Right lobe of liver (tissue), 6 donors: ENCODE data around the gene FRY. TPM values are rescaled to one million over a fixed set of nuclear protein-coding genes. Genes with fewer than 3 reads are reported as not detected.
A peak's percentile ranks its signal among the peaks of the same experiment; 100 is the strongest.

Experiments
- ATAC-seq, 4 donors: fragments of 200-7000 bp; cut with Tn5 transposase; one replicate each; pipeline ENCODE4 v1.9.1; 2020; ENCODE audit warnings: mild to moderate bottlenecking in 4 of 4, moderate library complexity in 4 of 4
- DNase-seq, 3 donors: peaks; one replicate each; pipeline ENCODE4 v3.0.0-alpha.2; 2020
- H3K27ac ChIP-seq, 3 donors: fragments of 200-600 bp; one replicate each; pipeline ENCODE4 v1.8.0; 2022
- H3K27me3 ChIP-seq, 2 donors: fragments of 200-600 bp; one replicate each; pipeline ENCODE4 v1.8.0; 2022
- H3K36me3 ChIP-seq, 4 donors: fragments of 200-600 bp; sonication (generic) in 1 of 4; one replicate each; pipeline versions ENCODE4 v1.5.1 to v1.8.0; 2017 to 2022; ENCODE audit warnings: control low read depth in 1 of 4
- H3K4me1 ChIP-seq, 4 donors: fragments of 200-600 bp; sonication (generic) in 1 of 4; one replicate each; pipeline versions ENCODE4 v1.5.1 to v1.8.0; 2017 to 2022; ENCODE audit warnings: control low read depth in 1 of 4
- H3K4me3 ChIP-seq, 3 donors: fragments of 200-600 bp; one replicate each; pipeline ENCODE4 v1.8.0; 2022
- H3K9me3 ChIP-seq, 4 donors: fragments of 200-600 bp; sonication (generic) in 1 of 4; one replicate each; pipeline versions ENCODE4 v1.5.1 to v1.8.0; 2017 to 2022; ENCODE audit warnings: control low read depth in 1 of 4
- CTCF ChIP-seq, 4 donors: fragments of 200-600 bp in 3 of 4; fragments of 450-650 bp in 1 of 4; IDR thresholded peaks; one replicate each; pipeline versions ENCODE4 v1.5.1 to v1.8.0; 2016 to 2022; ENCODE audit warnings: antibody characterized with exemption in 4 of 4, mild to moderate bottlenecking in 2 of 4
- POLR2A ChIP-seq: fragments of 450-650 bp; IDR thresholded peaks from one replicate; pipeline ENCODE4 v1.6.1; 2017; ENCODE audit warnings: antibody characterized with exemption, mild to moderate bottlenecking
- WGBS: methylation state at CpG from one replicate; pipeline ENCODE4 v1.1.6; 2018; ENCODE audit warnings: low coverage, low lambda C conversion rate; ENCODE audit not compliant: insufficient coverage; ENCODE audit errors: missing lambda C conversion rate; 5-methylcytosine and 5-hydroxymethylcytosine counted together
- intact Hi-C, 2 donors: fragments of 100-400 bp; cut with DNase I; formaldehyde crosslinking; loops; one replicate each; pipeline versions ENCODE4 v1.11.2 to v1.14.1; 2022
- total RNA-seq, 6 experiments: library from RNA; depleted of rRNA in 2 of 6; stranded (reverse); fragments of >200 nt in 2 of 6; fragmentation: NEBNext Ultra II Directional in 3 of 6; extraction: Animal tissue kit (Norgen Biotek cat#: 25700) in 3 of 6; gene quantifications; one replicate each; pipeline versions ENCODE4 v1.1.0 to v1.2.4, GENCODE V29; 2016 to 2023
- donor health status: DM: no; HTN: yes; CAD: no.
- donor health status: DM: no; HTN: no; CAD: no.
- donor health status: DM: no; HTN: no; CAD: no.
- donor health status: DM: no; HTN: yes; CAD: no.
- donor health status: DM: no; HTN: yes; CAD: no.

Gene FRY
- total RNA-seq, 6 experiments from 2014 or later = 16.1 to 106 (median 35.7) TPM

- no peak overlapping the region for H3K4me3 ChIP-seq
- DNase-seq (no peak), ATAC-seq (no peak)
- no peaks in the 10 kb centered on the region for H3K9me3 ChIP-seq
- peak overlapping the region; percentile 87 to 89 (median 88) for H3K27ac ChIP-seq
- H3K4me1 ChIP-seq = peaks cover 0 to 11% (median 5%) of the 10 kb centered on the region in 4 donors
- TF ChIP-seq POLR2A = no peak
- no peak for TF ChIP-seq CTCF (IDR thresholded peaks at IDR 0.05)
- WGBS = 92% methylated on average over 4 of the region's 4 CpGs
- no peaks in the 10 kb centered on the region for H3K27me3 ChIP-seq
- intact Hi-C loops = no loop called here
- H3K36me3 ChIP-seq = no peaks in the 10 kb centered on the region
Measured at GRCh38 chr13:32252812-32253438, 221.4 kb downstream of the FRY start.

GRCh38 chr13:32253911-32254399 lies 222.4 kb downstream of the FRY start:
- no peaks in the 10 kb centered on the region for H3K27me3 ChIP-seq
- WGBS = 19% methylated on average over 14 of the region's 14 CpGs
- ATAC-seq = peak; percentile 54 to 64 (median 62)
- no peak for TF ChIP-seq CTCF (IDR thresholded peaks at IDR 0.05)
- peak; percentile 70 for TF ChIP-seq POLR2A
- H3K36me3 ChIP-seq = no peaks in the 10 kb centered on the region
- H3K4me3 ChIP-seq = peak overlapping the region; percentile 38 to 58 (median 44)
- no peak for DNase-seq
- intact Hi-C loops = no loop called here
- peak overlapping the region; percentile 87 to 89 (median 88) for H3K27ac ChIP-seq
- H3K4me1 ChIP-seq = peaks cover 0 to 11% (median 5%) of the 10 kb centered on the region in 4 donors
- no peaks in the 10 kb centered on the region for H3K9me3 ChIP-seq

DNA sequence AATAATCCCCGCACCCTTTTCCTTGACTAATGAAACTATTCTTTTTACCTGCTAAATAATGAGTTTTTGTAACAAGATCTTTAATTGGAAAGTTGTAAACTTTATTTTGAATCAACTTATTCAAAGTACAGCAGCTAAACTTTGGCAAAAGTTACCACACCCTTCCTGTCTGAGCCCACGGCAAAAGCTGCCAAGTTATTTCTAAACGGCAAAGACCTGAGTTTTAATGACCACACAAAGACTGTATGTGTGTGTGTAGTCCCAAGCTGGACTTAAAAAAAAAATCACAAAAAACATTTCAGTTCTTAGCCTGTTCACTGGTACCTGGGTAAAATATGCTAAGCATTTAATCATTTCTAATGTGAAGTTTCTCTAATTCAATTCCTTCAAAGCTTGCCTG lies 222.8 kb downstream of the FRY start:
- Histone ChIP-seq H3K27ac (peak overlapping the region; percentile 87 to 89 (median 88)), H3K4me3 (peak overlapping the region; percentile 38 to 58 (median 44))
- ATAC-seq = peak; percentile 12 to 57 (median 45)

DNA sequence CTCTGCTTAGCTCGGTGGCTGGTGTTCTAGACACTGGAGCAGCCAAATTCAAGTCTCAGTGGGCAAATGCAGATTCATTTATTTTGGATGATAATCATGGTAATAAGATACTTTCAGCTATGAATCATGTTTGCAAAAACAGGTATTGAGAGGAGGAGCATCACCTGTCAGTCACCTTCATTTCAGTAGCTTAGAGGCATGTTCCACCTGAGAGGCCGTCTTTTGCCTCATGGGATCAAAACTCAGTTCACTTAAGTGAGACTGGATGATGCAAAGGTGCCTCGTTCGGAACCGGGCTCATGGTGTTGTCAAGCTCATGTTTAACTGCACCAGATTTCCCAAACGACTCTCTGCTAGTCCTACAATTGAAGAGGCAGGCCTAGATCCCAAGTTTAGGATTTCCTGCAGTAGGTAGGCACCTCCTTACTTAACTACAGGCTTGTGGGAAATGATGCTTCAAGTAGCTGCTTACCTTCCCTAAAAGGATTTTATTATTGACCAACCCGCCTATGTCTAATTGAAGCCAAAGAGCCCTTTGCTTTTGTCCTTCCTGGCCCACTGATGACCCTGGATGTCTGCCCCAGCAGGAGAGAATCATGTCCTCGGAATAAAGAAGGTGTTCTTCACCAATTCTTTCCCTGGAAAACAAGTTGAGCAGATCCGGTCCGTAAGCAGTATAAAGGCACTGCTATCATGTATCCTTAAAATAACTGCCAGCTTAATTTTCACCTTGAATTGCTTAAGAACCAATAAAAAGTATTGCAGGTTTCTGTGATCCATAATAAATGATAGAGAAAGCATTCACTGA lies 223.5 kb downstream of the FRY start:
- Histone ChIP-seq H3K27ac (peak overlapping the region; percentile 87 to 89 (median 88)), H3K27me3 (no peaks in the 10 kb centered on the region), H3K4me1 (peaks cover 0 to 11% (median 5%) of the 10 kb centered on the region in 4 donors), H3K36me3 (no peaks in the 10 kb centered on the region), H3K4me3 (peak overlapping the region; percentile 38 to 58 (median 44)), H3K9me3 (no peaks in the 10 kb centered on the region)
- WGBS = 23% methylated on average over 10 of the region's 10 CpGs
- peak; percentile 41 for TF ChIP-seq POLR2A
- TF ChIP-seq CTCF (IDR thresholded peaks at IDR 0.05) = no peak
- no peak for DNase-seq
- peak; percentile 33 to 52 (median 45) for ATAC-seq
- intact Hi-C loops = no loop called here

More for the DNA sequence above, 222.8 kb downstream of the FRY start:
- WGBS = 7% methylated on average over 3 of the region's 3 CpGs
- Histone ChIP-seq H3K27me3 (no peaks in the 10 kb centered on the region), H3K4me1 (peaks cover 0 to 11% (median 5%) of the 10 kb centered on the region in 4 donors), H3K9me3 (no peaks in the 10 kb centered on the region), H3K36me3 (no peaks in the 10 kb centered on the region)
- intact Hi-C loops = no loop called here
- DNase-seq = no peak
- no peak for TF ChIP-seq CTCF (IDR thresholded peaks at IDR 0.05)
- TF ChIP-seq POLR2A = no peak
